Left forelimb (tissue), 1 donor: ENCODE data around the gene WFDC12.

ENCODE experiments used
- DNase-seq: peaks from one replicate; pipeline ENCODE4 v3.0.0-alpha.2; 2018; ENCODE audit warnings: low spot score

The WFDC12 gene

GRCh38 chr20:45115386-45115774 lies 8.9 kb downstream of the WFDC12 start:
- DNase-seq: no peak

GRCh38 chr20:45114465-45115385 lies 9.5 kb downstream of the WFDC12 start, which contains the start of gene WFDC5:
WFDC5 (minus strand) TSS chr20:45115174; CDS start chr20:45115083, 91 bp downstream.
- DNase-seq: no peak

- no peak for DNase-seq
Measured at GRCh38 chr20:45113865-45114264, 10.4 kb downstream of the WFDC12 start.

GRCh38 chr20:45112754-45113153 lies 11.5 kb downstream of the WFDC12 start:
- DNase-seq: no peak

GRCh38 chr20:45111799-45112471 lies 12.3 kb downstream of the WFDC12 start:
- no peak for DNase-seq

- DNase-seq: no peak
Measured at GRCh38 chr20:45111285-45111684, 13.0 kb downstream of the WFDC12 start.

GRCh38 chr20:45110301-45110700 lies 14.0 kb downstream of the WFDC12 start:
- DNase-seq: no peak

GRCh38 chr20:45109634-45110033 lies 14.6 kb downstream of the WFDC12 start:
- no peak for DNase-seq

GRCh38 chr20:45105317-45105716 lies 18.9 kb downstream of the WFDC12 start:
- no peak for DNase-seq

- DNase-seq: no peak
Measured at GRCh38 chr20:45104786-45105185, 19.5 kb downstream of the WFDC12 start.

- DNase-seq: no peak
Measured at GRCh38 chr20:45103072-45103471, 21.2 kb downstream of the WFDC12 start.

GRCh38 chr20:45101333-45101850 lies 22.9 kb downstream of the WFDC12 start:
- DNase-seq: no peak

- DNase-seq: no peak
Measured at GRCh38 chr20:45100563-45101245, 23.6 kb downstream of the WFDC12 start, which contains the start of gene KCNS1. KCNS1 (minus strand) TSS chr20:45101127; CDS start chr20:45099236, 1,891 bp downstream.

- no peak for DNase-seq
Measured at GRCh38 chr20:45098103-45098773, 26.0 kb downstream of the WFDC12 start.

- DNase-seq: no peak
Measured at GRCh38 chr20:45097485-45098102, 26.7 kb downstream of the WFDC12 start.

- no peak for DNase-seq
Measured at GRCh38 chr20:45096781-45097180, 27.5 kb downstream of the WFDC12 start.

- DNase-seq: no peak
Measured at GRCh38 chr20:45095805-45096238, 28.4 kb downstream of the WFDC12 start.

GRCh38 chr20:45094864-45095574 lies 29.2 kb downstream of the WFDC12 start:
- DNase-seq: no peak

- DNase-seq: no peak
Measured at GRCh38 chr20:45094201-45094600, 30.1 kb downstream of the WFDC12 start.

GRCh38 chr20:45092898-45093297 lies 31.4 kb downstream of the WFDC12 start:
- DNase-seq: no peak
